ENCODE measurements around the gene MTCH1. TPM values are rescaled to one million over a fixed set of nuclear protein-coding genes. Genes with fewer than 3 reads are reported as not detected.

MTCH1 gene
- total RNA-seq, 4 donors from 2014 or later = 185 to 242 (median 199) TPM

DNA sequence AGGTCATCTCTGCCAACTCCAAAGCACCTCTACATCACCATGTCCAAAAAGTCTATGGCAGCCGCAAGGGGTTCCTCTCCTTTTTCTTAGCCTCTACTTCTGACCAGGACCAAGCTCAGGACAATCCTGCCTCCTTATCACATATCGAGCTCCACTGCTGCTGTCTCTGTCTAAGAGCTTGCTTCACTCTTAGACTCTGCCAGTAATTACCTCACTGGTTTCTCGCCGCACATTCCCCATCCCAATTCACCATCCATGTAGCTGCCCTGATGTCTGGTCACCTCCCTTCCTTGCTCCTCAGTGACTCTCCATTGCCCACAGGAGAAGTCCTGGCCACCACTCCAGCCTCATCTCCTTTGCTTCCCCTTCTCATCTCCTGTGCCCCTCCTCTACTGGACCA lies 55.5 kb downstream of the MTCH1 start:
- ATAC-seq = peak; percentile 46
- Histone ChIP-seq H3K27ac (peak overlapping the region in 2 of 4 donors; percentile 33 to 44), H3K4me3 (no peak overlapping the region), H3K9me3 (no peaks in the 10 kb centered on the region), H3K36me3 (peaks cover 0 to 8% of the 10 kb centered on the region in 2 donors), H3K4me1 (peaks cover 0 to 39% (median 24%) of the 10 kb centered on the region in 3 donors), H3K27me3 (no peaks in the 10 kb centered on the region)
- no peak for TF ChIP-seq POLR2AphosphoS5 (IDR thresholded peaks at IDR 0.05)
- TF ChIP-seq, protein P1, sequence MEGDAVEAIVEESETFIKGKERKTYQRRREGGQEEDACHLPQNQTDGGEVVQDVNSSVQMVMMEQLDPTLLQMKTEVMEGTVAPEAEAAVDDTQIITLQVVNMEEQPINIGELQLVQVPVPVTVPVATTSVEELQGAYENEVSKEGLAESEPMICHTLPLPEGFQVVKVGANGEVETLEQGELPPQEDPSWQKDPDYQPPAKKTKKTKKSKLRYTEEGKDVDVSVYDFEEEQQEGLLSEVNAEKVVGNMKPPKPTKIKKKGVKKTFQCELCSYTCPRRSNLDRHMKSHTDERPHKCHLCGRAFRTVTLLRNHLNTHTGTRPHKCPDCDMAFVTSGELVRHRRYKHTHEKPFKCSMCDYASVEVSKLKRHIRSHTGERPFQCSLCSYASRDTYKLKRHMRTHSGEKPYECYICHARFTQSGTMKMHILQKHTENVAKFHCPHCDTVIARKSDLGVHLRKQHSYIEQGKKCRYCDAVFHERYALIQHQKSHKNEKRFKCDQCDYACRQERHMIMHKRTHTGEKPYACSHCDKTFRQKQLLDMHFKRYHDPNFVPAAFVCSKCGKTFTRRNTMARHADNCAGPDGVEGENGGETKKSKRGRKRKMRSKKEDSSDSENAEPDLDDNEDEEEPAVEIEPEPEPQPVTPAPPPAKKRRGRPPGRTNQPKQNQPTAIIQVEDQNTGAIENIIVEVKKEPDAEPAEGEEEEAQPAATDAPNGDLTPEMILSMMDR (IDR thresholded peaks at IDR 0.05) = no peak
- WGBS, 2 donors (ENCODE audit: low coverage in 1 of 2) = 70 to 89% methylated on average over 2 to 4 of the region's 4 CpGs

DNA sequence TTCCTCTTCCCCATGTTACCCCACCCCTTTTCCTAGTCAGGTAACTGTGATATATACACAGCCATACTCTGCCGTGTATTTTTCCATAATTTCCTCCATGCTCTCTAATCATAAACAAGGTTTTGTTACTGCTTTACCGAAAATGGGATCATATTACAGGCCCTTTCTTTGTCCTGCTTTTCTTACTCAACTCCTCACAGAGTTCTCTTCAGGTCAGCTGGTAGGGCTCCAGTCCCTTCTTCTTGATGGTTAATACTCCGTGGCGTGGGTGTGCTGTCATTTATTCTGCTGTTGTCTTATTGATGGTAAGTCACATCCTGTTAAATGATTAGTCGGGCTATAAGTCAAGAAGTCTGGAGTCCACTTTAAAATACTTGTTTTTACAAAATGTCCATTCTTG lies 56.4 kb downstream of the MTCH1 start:
- peaks cover 0 to 39% (median 24%) of the 10 kb centered on the region in 3 donors for H3K4me1 ChIP-seq
- no peaks in the 10 kb centered on the region for H3K27me3 ChIP-seq
- peak overlapping the region in 2 of 4 donors; percentile 35 to 44 for H3K27ac ChIP-seq
- peaks cover 0 to 16% of the 10 kb centered on the region in 2 donors for H3K36me3 ChIP-seq
- TF ChIP-seq POLR2AphosphoS5 (IDR thresholded peaks at IDR 0.05) = peak; percentile 38
- TF ChIP-seq POLR2A (IDR thresholded peaks at IDR 0.05) = no peak
- WGBS, 2 donors (ENCODE audit: low coverage in 1 of 2) = 16 to 25% methylated on average over 5 of the region's 5 CpGs
- no peak overlapping the region for H3K4me3 ChIP-seq
- no peaks in the 10 kb centered on the region for H3K9me3 ChIP-seq
- ATAC-seq = peak; percentile 34

DNA sequence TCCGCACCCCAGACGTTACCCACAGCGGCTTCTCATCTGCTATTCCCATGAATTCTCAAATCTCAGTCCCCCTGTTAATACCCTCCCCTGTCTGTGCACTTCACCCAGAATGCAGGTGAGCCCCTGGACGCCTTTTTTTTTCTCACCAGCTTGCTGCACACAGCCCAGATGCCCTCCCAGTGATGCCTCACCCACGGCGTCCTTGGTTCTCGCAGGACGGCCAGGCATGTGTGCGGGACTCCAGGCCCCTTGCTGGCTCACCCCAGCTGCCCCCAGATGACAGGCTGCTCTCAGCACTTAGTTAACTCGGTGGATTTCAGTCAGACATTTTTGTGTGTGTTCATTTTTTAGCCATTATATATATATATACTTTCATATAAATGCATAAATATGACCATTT lies 56.8 kb downstream of the MTCH1 start:
- Histone ChIP-seq H3K4me3 (no peak overlapping the region), H3K4me1 (peaks cover 0 to 39% (median 24%) of the 10 kb centered on the region in 3 donors), H3K27me3 (no peaks in the 10 kb centered on the region), H3K9me3 (no peaks in the 10 kb centered on the region), H3K36me3 (peaks cover 0 to 21% of the 10 kb centered on the region in 2 donors), H3K27ac (peak overlapping the region in 2 of 4 donors; percentile 35 to 38)
- no peak for ATAC-seq
- WGBS, 2 donors (ENCODE audit: low coverage in 1 of 2) = 66 to 85% methylated on average over 9 to 10 of the region's 10 CpGs
- TF ChIP-seq EP300 (IDR thresholded peaks at IDR 0.05) = no peak
- TF ChIP-seq POLR2AphosphoS5 (IDR thresholded peaks at IDR 0.05) = no peak
- no peak for TF ChIP-seq POLR2A (IDR thresholded peaks at IDR 0.05)
- TF ChIP-seq, protein P1 (IDR thresholded peaks at IDR 0.05) = no peak

DNA sequence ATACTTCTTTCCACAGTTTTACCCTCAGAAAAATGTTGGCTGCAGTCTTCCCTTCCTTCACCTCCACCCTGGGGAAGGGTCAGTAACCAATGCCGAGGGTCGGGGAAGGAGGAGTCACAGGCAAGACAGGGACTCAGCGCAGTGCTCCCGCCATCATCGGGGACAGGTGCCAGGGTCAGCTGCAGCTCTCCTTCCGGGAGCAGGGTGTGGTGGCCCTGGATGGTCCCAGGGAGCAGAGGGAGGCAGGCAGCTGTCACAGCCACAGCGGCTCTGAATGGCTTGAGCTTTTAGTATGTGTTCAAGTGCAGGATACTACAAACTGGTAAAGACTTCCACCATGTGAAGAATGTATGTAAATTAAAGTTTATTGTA lies 57.5 kb downstream of the MTCH1 start:
- WGBS, 2 donors (ENCODE audit: low coverage in 1 of 2) = 45% methylated on average over 4 of the region's 7 CpGs; no CpG with 5 or more reads in 1 of the 2 donors
- H3K27me3 ChIP-seq = no peaks in the 10 kb centered on the region
- H3K27ac ChIP-seq = peak overlapping the region in 3 of 4 donors; percentile 38 to 72 (median 67)
- TF ChIP-seq POLR2AphosphoS5 (IDR thresholded peaks at IDR 0.05) (no peak), POLR2A (IDR thresholded peaks at IDR 0.05) (no peak), EP300 (IDR thresholded peaks at IDR 0.05) (no peak)
- TF ChIP-seq, protein P1 (IDR thresholded peaks at IDR 0.05) = no peak
- peaks cover 0 to 27% of the 10 kb centered on the region in 2 donors for H3K36me3 ChIP-seq
- H3K4me3 ChIP-seq = no peak overlapping the region
- peaks cover 0 to 39% (median 24%) of the 10 kb centered on the region in 3 donors for H3K4me1 ChIP-seq
- no peaks in the 10 kb centered on the region for H3K9me3 ChIP-seq
- ATAC-seq = no peak

GRCh38 chr6:36927691-36928546 lies 58.1 kb downstream of the MTCH1 start:
- Histone ChIP-seq H3K4me1 (peaks cover 0 to 39% (median 24%) of the 10 kb centered on the region in 3 donors), H3K27me3 (no peaks in the 10 kb centered on the region), H3K27ac (peak overlapping the region in 3 of 4 donors; percentile 38 to 72 (median 67)), H3K36me3 (peaks cover 0 to 33% of the 10 kb centered on the region in 2 donors), H3K9me3 (no peaks in the 10 kb centered on the region), H3K4me3 (no peak overlapping the region)
- 17 to 31% methylated on average over 6 to 8 of the region's 13 CpGs for WGBS, 2 donors (ENCODE audit: low coverage in 1 of 2)
- TF ChIP-seq POLR2A (IDR thresholded peaks at IDR 0.05) (no peak), POLR2AphosphoS5 (IDR thresholded peaks at IDR 0.05) (peak; percentile 36), EP300 (IDR thresholded peaks at IDR 0.05) (no peak)
- TF ChIP-seq, protein P1 (IDR thresholded peaks at IDR 0.05) = peak in 1 of 4 experiments; percentile 6
- ATAC-seq = peak; percentile 84
